ENCODE measurements around the gene MIB1. TPM values are rescaled to one million over a fixed set of nuclear protein-coding genes. Genes with fewer than 3 reads are reported as not detected.
A peak's percentile ranks its signal among the peaks of the same experiment; 100 is the strongest.

Gene MIB1
- total RNA-seq, 1 experiment from 2014 or later = 48.8 TPM

DNA sequence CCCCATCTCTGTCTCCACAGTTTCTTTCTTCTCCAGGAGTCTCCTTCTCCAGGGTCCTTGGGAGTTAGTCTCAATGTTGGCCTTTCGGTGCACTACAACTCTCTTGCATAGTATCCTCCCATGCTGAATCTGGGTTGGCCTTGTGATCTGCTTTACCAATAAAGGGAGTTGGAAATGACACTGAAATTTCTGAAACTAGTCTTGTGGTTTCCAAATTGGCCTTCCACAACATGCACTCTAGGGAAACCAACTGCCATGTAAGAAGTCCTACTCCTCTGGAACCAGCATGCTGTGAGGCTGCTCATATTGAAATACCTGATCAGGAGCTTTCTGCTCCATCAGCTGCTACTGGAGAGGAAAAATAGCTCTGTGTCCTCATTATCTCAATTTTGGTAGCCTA, 26.1 kb upstream of the MIB1 start:
- H3K4me3 Mint-ChIP-seq = no peak overlapping the region
- H3K27me3 ChIP-seq (ENCODE audit: insufficient read depth, low read length) = no peaks in the 10 kb centered on the region
- no peak overlapping the region for H4K5ac ChIP-seq (ENCODE audit: insufficient read length, low read depth, low read length)
- no peak overlapping the region for H2AK5ac ChIP-seq (ENCODE audit: insufficient read length, low read length)
- H3K27ac Mint-ChIP-seq = no peak overlapping the region
- no peak overlapping the region for H2BK15ac ChIP-seq (ENCODE audit: low read depth, low read length)
- H3K4me1 Mint-ChIP-seq = peaks cover 0 to under 1% of the 10 kb centered on the region in 2 experiments; a peak in 1 of 4 replicates
- H3K9me3 Mint-ChIP-seq = peaks cover 0 to 2% of the 10 kb centered on the region in 2 experiments; a peak in 1 of 5 replicates
- peaks cover 4% of the 10 kb centered on the region for H3K23me2 ChIP-seq (ENCODE audit: insufficient read length, low read depth, low read length, poor library complexity, severe bottlenecking)
- WGBS (ENCODE audit: extremely low coverage, insufficient read length, low lambda C conversion rate) = no CpG with 5 or more reads among the region's 1 CpG
- no peak overlapping the region for H3T11ph ChIP-seq (ENCODE audit: low read length)
- H2BK20ac ChIP-seq (ENCODE audit: low read depth, low read length, poor library complexity, severe bottlenecking) = no peak overlapping the region
- no peak overlapping the region for H3K27ac ChIP-seq (ENCODE audit: insufficient read length, low read depth, low read length)
- no peaks in the 10 kb centered on the region for H3K4me1 ChIP-seq (ENCODE audit: insufficient read depth, low read length)
- H3K4ac ChIP-seq (ENCODE audit: low read depth, low read length) = no peak overlapping the region
- no peak overlapping the region for H2AFZ ChIP-seq (ENCODE audit: low read length)
- H3K36me3 Mint-ChIP-seq (ENCODE audit: insufficient read depth in 1 of 3, low read depth in 3 of 3) = no peaks in the 10 kb centered on the region; a peak in 2 of 7 replicates
- H3K79me1 ChIP-seq (ENCODE audit: insufficient read depth, low read depth, low read length, poor library complexity, severe bottlenecking) = no peaks in the 10 kb centered on the region
- no peak overlapping the region for H2BK5ac ChIP-seq (ENCODE audit: insufficient read length, low read length)
- H3K4me2 ChIP-seq (ENCODE audit: insufficient read depth, insufficient read length, low read length) = no peak overlapping the region
- H3K23ac ChIP-seq (ENCODE audit: insufficient read length, low read depth, low read length) = no peak overlapping the region
- H4K8ac ChIP-seq (replicated peaks; ENCODE audit: insufficient read length, low read depth, low read length) = no peak overlapping the region
- H2BK120ac ChIP-seq (ENCODE audit: low read depth, low read length, poor library complexity, severe bottlenecking) = no peak overlapping the region
- TF ChIP-seq, protein P1, sequence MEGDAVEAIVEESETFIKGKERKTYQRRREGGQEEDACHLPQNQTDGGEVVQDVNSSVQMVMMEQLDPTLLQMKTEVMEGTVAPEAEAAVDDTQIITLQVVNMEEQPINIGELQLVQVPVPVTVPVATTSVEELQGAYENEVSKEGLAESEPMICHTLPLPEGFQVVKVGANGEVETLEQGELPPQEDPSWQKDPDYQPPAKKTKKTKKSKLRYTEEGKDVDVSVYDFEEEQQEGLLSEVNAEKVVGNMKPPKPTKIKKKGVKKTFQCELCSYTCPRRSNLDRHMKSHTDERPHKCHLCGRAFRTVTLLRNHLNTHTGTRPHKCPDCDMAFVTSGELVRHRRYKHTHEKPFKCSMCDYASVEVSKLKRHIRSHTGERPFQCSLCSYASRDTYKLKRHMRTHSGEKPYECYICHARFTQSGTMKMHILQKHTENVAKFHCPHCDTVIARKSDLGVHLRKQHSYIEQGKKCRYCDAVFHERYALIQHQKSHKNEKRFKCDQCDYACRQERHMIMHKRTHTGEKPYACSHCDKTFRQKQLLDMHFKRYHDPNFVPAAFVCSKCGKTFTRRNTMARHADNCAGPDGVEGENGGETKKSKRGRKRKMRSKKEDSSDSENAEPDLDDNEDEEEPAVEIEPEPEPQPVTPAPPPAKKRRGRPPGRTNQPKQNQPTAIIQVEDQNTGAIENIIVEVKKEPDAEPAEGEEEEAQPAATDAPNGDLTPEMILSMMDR (conservative IDR thresholded peaks at IDR 0.05) = no peak
- H4K91ac ChIP-seq (ENCODE audit: insufficient read length, low read depth, low read length) = no peak overlapping the region
- H3K79me2 ChIP-seq (ENCODE audit: insufficient read depth, low read length) = no peaks in the 10 kb centered on the region
- DNase-seq = no peak
- no peak overlapping the region for H3K14ac ChIP-seq (ENCODE audit: insufficient read depth, low read length)
- H3K27me3 Mint-ChIP-seq (ENCODE audit: low read depth) = peaks cover 5% of the 10 kb centered on the region; the same call in 1 of the 2 replicates
- H3K9ac ChIP-seq (ENCODE audit: extremely low read depth, insufficient read length, low read length) = no peak overlapping the region
- H3K18ac ChIP-seq (ENCODE audit: insufficient read length, low read depth, low read length) = no peak overlapping the region
- peak overlapping the region; percentile 45 for H2BK12ac ChIP-seq (ENCODE audit: insufficient read length, low read depth, low read length)
- no peaks in the 10 kb centered on the region for H4K20me1 ChIP-seq (ENCODE audit: control insufficient read depth, insufficient read depth, insufficient read length)
- no peak overlapping the region for H3K56ac ChIP-seq (ENCODE audit: insufficient read length, low read depth, low read length)
- H3K9me3 ChIP-seq (ENCODE audit: control insufficient read depth, low read depth, low read length) = no peaks in the 10 kb centered on the region

Data from H9 (cell line).